Esophagus muscularis mucosa (tissue), 4 donors: ENCODE measurements around the gene DACH2.

Experiments
- CTCF ChIP-seq, 3 experiments: fragments of 200-600 bp in 2 of 3; fragments of 450-650 bp in 1 of 3; sonication (generic) in 2 of 3; IDR thresholded peaks; one replicate each; pipeline ENCODE4 v1.5.1; 2017 to 2019; ENCODE audit warnings: antibody characterized with exemption in 3 of 3, mild to moderate bottlenecking in 2 of 3, moderate library complexity in 1 of 3
- EP300 ChIP-seq: sonication (generic); formaldehyde crosslinking; IDR thresholded peaks from one replicate; pipeline ENCODE4 v1.6.1; 2017; ENCODE audit warnings: antibody characterized with exemption
- POLR2A ChIP-seq: fragments of 450-650 bp; IDR thresholded peaks from one replicate; pipeline ENCODE4 v1.6.1; 2017; ENCODE audit warnings: antibody characterized with exemption, moderate library complexity, mild to moderate bottlenecking, low read depth

GRCh38 chrX:86747091-86747490 is 598.8 kb downstream of the DACH2 start:
- no peak for TF ChIP-seq CTCF (IDR thresholded peaks at IDR 0.05)
- no peak for TF ChIP-seq EP300
- no peak for TF ChIP-seq POLR2A
